PFSK-1 (cell line): ENCODE data around the gene FAM229A.

Experiments
- FOXP2 ChIP-seq: optimal IDR thresholded peaks from 2 replicates; pipeline ENCODE3; 2011; ENCODE audit warnings: borderline replicate concordance, control low read depth, inconsistent platforms; ENCODE audit not compliant: insufficient read depth; ENCODE audit errors: extremely low read length, extremely low read depth
- POLR2AphosphoS5 ChIP-seq: IDR thresholded peaks from 2 replicates; pipeline ENCODE4 v1.6.1; 2012; ENCODE audit warnings: low read depth, mild to moderate bottlenecking, control low read depth, low read length, moderate library complexity
- REST ChIP-seq, 2 experiments: IDR thresholded peaks; 2 replicates each; pipeline versions ENCODE4 v1.6.1 to v1.8.0; 2011 to 2012; ENCODE audit warnings: low read depth in 2 of 2, low read length in 2 of 2, control low read depth in 1 of 2, inconsistent platforms in 1 of 2, mild to moderate bottlenecking in 1 of 2, moderate library complexity in 1 of 2; ENCODE audit not compliant: insufficient read depth in 1 of 2
- SIN3A ChIP-seq: IDR thresholded peaks from 2 replicates; pipeline ENCODE4 v1.6.1; 2012; ENCODE audit warnings: mild to moderate bottlenecking, low read length, moderate library complexity, borderline replicate concordance; ENCODE audit not compliant: insufficient read depth
- TAF1 ChIP-seq: IDR thresholded peaks from 2 replicates; pipeline ENCODE4 v1.6.1; 2012; ENCODE audit warnings: low read length, control low read depth, borderline replicate concordance; ENCODE audit not compliant: insufficient read depth

FAM229A gene

GRCh38 chr1:32330558-32331151, 31.6 kb downstream of the FAM229A start:
- TF ChIP-seq POLR2AphosphoS5: no peak
- no peak for TF ChIP-seq SIN3A
- no peak for TF ChIP-seq FOXP2
- no peak for TF ChIP-seq TAF1
- no peak for TF ChIP-seq REST (IDR thresholded peaks at IDR 0.05; ENCODE audit: insufficient read depth in 1 of 2, low read depth in 2 of 2, low read length in 2 of 2)

- TF ChIP-seq FOXP2 (no peak), TAF1 (no peak), POLR2AphosphoS5 (no peak), SIN3A (no peak), REST (IDR thresholded peaks at IDR 0.05; ENCODE audit: insufficient read depth in 1 of 2, low read depth in 2 of 2, low read length in 2 of 2) (no peak)
Measured at GRCh38 chr1:32329931-32330466, 32.3 kb downstream of the FAM229A start.

- TF ChIP-seq REST (IDR thresholded peaks at IDR 0.05; ENCODE audit: insufficient read depth in 1 of 2, low read depth in 2 of 2, low read length in 2 of 2) (no peak), TAF1 (no peak), FOXP2 (no peak), POLR2AphosphoS5 (no peak), SIN3A (no peak)
Measured at GRCh38 chr1:32327204-32327603, 35.1 kb downstream of the FAM229A start.

GRCh38 chr1:32321712-32322291, 40.5 kb downstream of the FAM229A start:
- TF ChIP-seq FOXP2 (peak; percentile 67), TAF1 (no peak), SIN3A (0 out of 2 replicates have a peak, but pooled peaks have one; percentile 36), POLR2AphosphoS5 (no peak), REST (IDR thresholded peaks at IDR 0.05; ENCODE audit: insufficient read depth in 1 of 2, low read depth in 2 of 2, low read length in 2 of 2) (no peak)
